Uterus (tissue), 4 donors: ENCODE measurements around the gene CCDC148. TPM values are rescaled to one million over a fixed set of nuclear protein-coding genes. Genes with fewer than 3 reads are reported as not detected.

Source experiments
- DNase-seq, 2 donors: peaks; one replicate each; pipeline ENCODE4 v3.0.0-alpha.2; 2019 to 2020
- H3K27ac ChIP-seq, 2 donors: fragments of 200-600 bp; sonication (generic); 1 replicate in 1 of 2; 2 replicates in 1 of 2; pipeline ENCODE4 v1.5.1; 2016 to 2018
- H3K27me3 ChIP-seq, 2 donors: fragments of 200-600 bp; sonication (generic); one replicate each; pipeline ENCODE4 v1.5.1; 2018 to 2019; ENCODE audit warnings: control low read depth in 1 of 2
- H3K36me3 ChIP-seq, 2 donors: fragments of 200-600 bp; sonication (generic); one replicate each; pipeline ENCODE4 v1.5.1; 2019; ENCODE audit warnings: control low read depth in 1 of 2
- H3K4me1 ChIP-seq, 2 donors: fragments of 200-600 bp; sonication (generic); one replicate each; pipeline ENCODE4 v1.5.1; 2018 to 2019; ENCODE audit warnings: control low read depth in 1 of 2
- H3K4me3 ChIP-seq, 2 donors: fragments of 200-600 bp; sonication (generic); 1 replicate in 1 of 2; 2 replicates in 1 of 2; pipeline ENCODE4 v1.5.1; 2018 to 2019; ENCODE audit warnings: mild to moderate bottlenecking in 1 of 2
- H3K9me3 ChIP-seq, 2 donors: fragments of 200-600 bp; sonication (generic); one replicate each; pipeline ENCODE4 v1.5.1; 2019; ENCODE audit warnings: control low read depth in 1 of 2
- POLR2A ChIP-seq, 2 donors: fragments of 450-650 bp; IDR thresholded peaks; one replicate each; pipeline ENCODE4 v1.6.1; 2016; ENCODE audit warnings: antibody characterized with exemption in 2 of 2, mild to moderate bottlenecking in 1 of 2, moderate library complexity in 1 of 2
- intact Hi-C: fragments of 100-400 bp; cut with DNase I; formaldehyde crosslinking; loops from one replicate; pipeline ENCODE4 v1.15.1; 2023; ENCODE audit warnings: low total_unique reads
- total RNA-seq, 4 donors: library from RNA; depleted of rRNA in 3 of 4; stranded (reverse); fragments of >200 nt in 3 of 4; gene quantifications; one replicate each; pipeline versions ENCODE4 v1.1.0 to v1.2.4, GENCODE V29; 2014 to 2023
- TF ChIP-seq, protein P1 (sequence below), 4 experiments: fragments of 200-600 bp in 2 of 4; fragments of 450-650 bp in 2 of 4; sonication (generic) in 2 of 4; IDR thresholded peaks; one replicate each; pipeline ENCODE4 v1.5.1; 2016 to 2019; ENCODE audit warnings: antibody characterized with exemption in 4 of 4, mild to moderate bottlenecking in 2 of 4, moderate library complexity in 1 of 4
- donor health status: DM: yes; HTN: yes; CAD: no.

CCDC148 gene
- total RNA-seq, 4 donors from 2014 or later, result 0.77 to 9.7 (median 3.0) TPM; not detected in 1

- no peak for TF ChIP-seq POLR2A (IDR thresholded peaks at IDR 0.05)
- TF ChIP-seq, protein P1, sequence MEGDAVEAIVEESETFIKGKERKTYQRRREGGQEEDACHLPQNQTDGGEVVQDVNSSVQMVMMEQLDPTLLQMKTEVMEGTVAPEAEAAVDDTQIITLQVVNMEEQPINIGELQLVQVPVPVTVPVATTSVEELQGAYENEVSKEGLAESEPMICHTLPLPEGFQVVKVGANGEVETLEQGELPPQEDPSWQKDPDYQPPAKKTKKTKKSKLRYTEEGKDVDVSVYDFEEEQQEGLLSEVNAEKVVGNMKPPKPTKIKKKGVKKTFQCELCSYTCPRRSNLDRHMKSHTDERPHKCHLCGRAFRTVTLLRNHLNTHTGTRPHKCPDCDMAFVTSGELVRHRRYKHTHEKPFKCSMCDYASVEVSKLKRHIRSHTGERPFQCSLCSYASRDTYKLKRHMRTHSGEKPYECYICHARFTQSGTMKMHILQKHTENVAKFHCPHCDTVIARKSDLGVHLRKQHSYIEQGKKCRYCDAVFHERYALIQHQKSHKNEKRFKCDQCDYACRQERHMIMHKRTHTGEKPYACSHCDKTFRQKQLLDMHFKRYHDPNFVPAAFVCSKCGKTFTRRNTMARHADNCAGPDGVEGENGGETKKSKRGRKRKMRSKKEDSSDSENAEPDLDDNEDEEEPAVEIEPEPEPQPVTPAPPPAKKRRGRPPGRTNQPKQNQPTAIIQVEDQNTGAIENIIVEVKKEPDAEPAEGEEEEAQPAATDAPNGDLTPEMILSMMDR (IDR thresholded peaks at IDR 0.05), result no peak
- no peak for DNase-seq
- Histone ChIP-seq H3K4me3 (no peak overlapping the region), H3K27me3 (no peaks in the 10 kb centered on the region), H3K27ac (no peak overlapping the region), H3K4me1 (no peaks in the 10 kb centered on the region), H3K36me3 (no peaks in the 10 kb centered on the region), H3K9me3 (peaks cover 0 to 10% of the 10 kb centered on the region in 2 donors)
- intact Hi-C loops, result no loop called here
These were observed 46.4 kb downstream of the CCDC148 start for GRCh38 chr2:158410132-158410531.

DNA sequence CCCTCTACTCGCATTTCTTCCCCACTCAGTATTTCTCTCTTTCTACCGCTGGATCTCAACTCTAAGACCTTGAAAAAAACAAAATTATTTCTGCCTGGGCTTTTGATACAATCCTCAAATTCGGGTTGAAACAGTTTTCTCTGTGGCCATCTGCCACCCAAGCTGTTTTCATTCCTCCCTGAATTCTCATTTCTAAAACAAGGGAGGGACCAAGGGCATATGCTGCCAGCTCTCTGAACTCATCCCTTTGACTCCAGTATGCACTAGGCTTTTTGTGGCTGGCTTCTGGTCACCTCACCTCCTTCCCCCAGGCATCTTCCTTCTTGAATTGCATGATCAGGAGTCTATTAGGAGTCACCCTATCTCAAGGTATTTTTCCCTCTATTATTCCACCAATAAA lies 49.5 kb downstream of the CCDC148 start:
- TF ChIP-seq, protein P1 (IDR thresholded peaks at IDR 0.05), result no peak
- TF ChIP-seq POLR2A (IDR thresholded peaks at IDR 0.05), result no peak
- H3K27me3 ChIP-seq, result no peaks in the 10 kb centered on the region
- no peaks in the 10 kb centered on the region for H3K36me3 ChIP-seq
- H3K27ac ChIP-seq, result no peak overlapping the region
- H3K4me3 ChIP-seq, result no peak overlapping the region
- DNase-seq, result no peak
- H3K4me1 ChIP-seq, result no peaks in the 10 kb centered on the region
- H3K9me3 ChIP-seq, result peaks cover 0 to 5% of the 10 kb centered on the region in 2 donors
- intact Hi-C loops, result no loop called here

- no peak overlapping the region for H3K27ac ChIP-seq
- no peaks in the 10 kb centered on the region for H3K4me1 ChIP-seq
- DNase-seq, result no peak
- H3K27me3 ChIP-seq, result no peaks in the 10 kb centered on the region
- H3K4me3 ChIP-seq, result no peak overlapping the region
- H3K9me3 ChIP-seq, result no peaks in the 10 kb centered on the region
- TF ChIP-seq, protein P1 (IDR thresholded peaks at IDR 0.05), result no peak
- no peak for TF ChIP-seq POLR2A (IDR thresholded peaks at IDR 0.05)
- intact Hi-C loops, result no loop called here
- H3K36me3 ChIP-seq, result no peaks in the 10 kb centered on the region
These were observed 51.2 kb downstream of the CCDC148 start for GRCh38 chr2:158405341-158405740.

DNA sequence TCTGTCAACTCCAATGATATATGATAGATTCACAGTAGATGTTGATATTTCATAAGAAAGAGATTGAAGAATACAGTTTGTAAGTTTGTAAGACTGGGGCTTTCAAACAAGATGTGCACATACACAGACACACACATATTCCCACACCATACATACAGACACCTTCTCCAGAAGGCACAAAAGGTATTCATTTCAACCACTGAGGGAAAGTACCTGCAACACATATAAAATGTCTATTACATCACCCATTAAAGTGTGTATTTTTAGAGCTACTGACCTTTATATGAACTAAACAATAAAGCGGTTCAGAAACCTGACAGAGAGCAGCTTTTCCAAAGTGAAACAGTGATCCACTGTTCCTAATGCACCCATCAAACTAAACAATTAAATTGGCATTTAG lies 53.3 kb downstream of the CCDC148 start:
- no peak for TF ChIP-seq POLR2A (IDR thresholded peaks at IDR 0.05)
- TF ChIP-seq, protein P1 (IDR thresholded peaks at IDR 0.05), result no peak
- intact Hi-C loops, result no loop called here
- Histone ChIP-seq H3K36me3 (no peaks in the 10 kb centered on the region), H3K9me3 (no peaks in the 10 kb centered on the region), H3K4me1 (no peaks in the 10 kb centered on the region), H3K27ac (no peak overlapping the region), H3K4me3 (no peak overlapping the region), H3K27me3 (no peaks in the 10 kb centered on the region)
- DNase-seq, result no peak

DNA sequence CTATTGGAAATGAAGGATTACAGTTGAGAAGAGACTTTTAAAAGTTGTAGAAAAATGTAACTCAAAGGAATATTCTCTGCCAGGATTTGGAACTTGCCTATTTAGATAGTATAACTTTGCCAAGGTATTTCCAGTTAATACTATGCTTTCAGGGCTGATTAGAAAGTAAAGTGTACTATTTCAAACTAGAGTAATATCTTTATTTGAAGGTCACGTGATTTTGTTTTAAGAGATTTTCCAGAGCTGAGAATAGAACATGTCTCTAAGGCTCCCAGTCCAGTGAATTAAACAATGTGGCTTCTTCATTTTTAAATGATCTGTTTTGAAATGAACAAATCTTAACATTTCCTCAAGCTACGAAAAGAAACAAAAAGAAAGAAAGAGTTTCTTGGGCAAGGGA lies 53.9 kb downstream of the CCDC148 start:
- Histone ChIP-seq H3K4me1 (no peaks in the 10 kb centered on the region), H3K4me3 (no peak overlapping the region), H3K27me3 (no peaks in the 10 kb centered on the region), H3K27ac (no peak overlapping the region), H3K36me3 (no peaks in the 10 kb centered on the region), H3K9me3 (no peaks in the 10 kb centered on the region)
- TF ChIP-seq, protein P1 (IDR thresholded peaks at IDR 0.05), result no peak
- no peak for TF ChIP-seq POLR2A (IDR thresholded peaks at IDR 0.05)
- intact Hi-C loops, result no loop called here
- no peak for DNase-seq
